GM12873 (cell line): ENCODE results near the gene OR2A1.
"Not testable (repeated sequence)": the region's sequence is repeated elsewhere in the genome, so short reads cannot be mapped to it uniquely, and the experiment has no call there.

ENCODE experiments used
- CTCF ChIP-seq: IDR thresholded peaks from 2 replicates; pipeline ENCODE4 v1.5.1; 2012; ENCODE audit warnings: low read depth, mild to moderate bottlenecking, moderate library complexity, low read length, control low read depth; ENCODE audit not compliant: insufficient read depth; ENCODE audit errors: missing control alignments

Gene OR2A1

GRCh38 chr7:144311872-144312469 is at the start of gene OR2A1:
TSS of gene OR2A1 (plus strand) at chr7:144312419. CDS start at chr7:144318125, 5,706 bp downstream.
- TF ChIP-seq CTCF = not testable (repeated sequence)

- not testable (repeated sequence) for TF ChIP-seq CTCF
Observed at GRCh38 chr7:144264692-144265091, 47.5 kb upstream of the OR2A1 start, which contains the start of gene OR2A7. TSS of gene OR2A7 (minus strand) at chr7:144264792. CDS start at chr7:144259628, 5,164 bp downstream.

GRCh38 chr7:144269188-144269587 is 43.0 kb upstream of the OR2A1 start, which contains the start of gene CTAGE8:
TSS of gene CTAGE8 (minus strand) at chr7:144269288. CDS start at chr7:144269250, 38 bp downstream.
- TF ChIP-seq CTCF = not testable (repeated sequence)

- not testable (repeated sequence) for TF ChIP-seq CTCF
Observed at GRCh38 chr7:144355176-144355822, 43.1 kb downstream of the OR2A1 start, which contains the start of gene ARHGEF5. TSS of gene ARHGEF5 (plus strand) at chr7:144355402. CDS start at chr7:144362670, 7,268 bp downstream.
